T follicular helper cell (primary cell): ENCODE results near the gene C1R.
"Not testable (repeated sequence)": the region's sequence is repeated elsewhere in the genome, so short reads cannot be mapped to it uniquely, and the experiment has no call there.

Source experiments
- DNase-seq: peaks from one replicate; pipeline ENCODE4 v3.0.0-alpha.2; 2020; ENCODE audit warnings: low read depth

Gene C1R

DNA sequence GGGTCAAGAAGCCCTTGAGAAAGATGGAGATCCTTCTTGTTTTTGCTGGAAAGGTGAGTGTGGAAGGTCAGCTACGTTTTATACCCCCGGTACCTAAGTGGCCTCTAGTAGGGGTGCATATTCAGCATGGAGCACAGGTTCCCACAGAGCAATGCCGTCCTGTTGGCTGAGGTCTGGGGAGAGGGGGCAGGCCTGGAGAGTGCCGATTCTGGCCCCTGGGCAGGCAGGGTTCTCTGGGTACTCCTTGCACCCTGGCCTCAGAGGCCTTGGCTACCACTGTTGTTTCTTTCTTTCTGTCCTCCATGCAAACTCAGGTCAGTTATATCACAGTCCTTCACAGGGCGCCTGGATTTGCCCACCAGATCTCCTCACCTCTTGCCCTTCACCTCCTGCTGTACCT, 27.9 kb upstream of the C1R start:
- DNase-seq = no peak

- no peak for DNase-seq
Measured at GRCh38 chr12:7118881-7119280, 26.6 kb upstream of the C1R start.

DNA sequence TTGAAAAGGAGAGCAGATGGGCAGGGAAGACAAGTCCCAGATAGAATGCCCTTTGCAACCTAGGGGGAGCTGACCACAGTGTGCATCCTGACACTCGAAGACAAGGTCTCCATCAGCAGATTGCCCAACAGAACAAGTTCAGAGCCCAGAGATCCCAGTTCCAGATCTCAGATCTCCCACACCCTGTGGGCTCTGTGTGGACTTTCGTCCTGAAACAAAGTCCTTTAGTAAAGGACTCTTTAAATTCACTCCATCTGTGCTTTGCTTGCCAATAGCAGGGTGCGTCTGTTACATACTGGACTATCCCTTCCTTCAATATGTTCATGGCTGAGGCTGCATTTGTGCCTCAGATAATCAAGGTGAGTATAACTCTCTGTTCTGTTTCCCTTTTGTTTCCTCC, 25.4 kb upstream of the C1R start:
- no peak for DNase-seq

DNA sequence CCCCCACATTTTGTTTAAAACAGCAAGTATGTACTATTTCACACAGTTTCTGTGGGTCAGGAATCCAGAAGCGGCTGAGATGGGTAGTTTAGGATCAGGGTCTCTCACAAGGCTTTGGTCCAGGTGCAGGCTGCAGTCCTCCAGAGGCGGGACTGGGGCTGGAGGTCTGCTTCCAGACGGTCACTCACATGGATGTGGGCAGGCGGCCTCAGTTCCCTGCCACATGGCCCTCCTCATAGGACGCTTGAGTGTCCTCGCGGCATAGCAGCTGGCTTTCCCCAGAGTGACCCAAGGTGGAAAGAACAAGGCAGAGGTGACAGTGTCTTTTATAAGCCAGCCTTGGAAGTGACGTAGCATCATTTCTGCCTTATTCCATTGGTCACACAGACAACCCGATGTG, 24.7 kb upstream of the C1R start:
- no peak for DNase-seq

DNA sequence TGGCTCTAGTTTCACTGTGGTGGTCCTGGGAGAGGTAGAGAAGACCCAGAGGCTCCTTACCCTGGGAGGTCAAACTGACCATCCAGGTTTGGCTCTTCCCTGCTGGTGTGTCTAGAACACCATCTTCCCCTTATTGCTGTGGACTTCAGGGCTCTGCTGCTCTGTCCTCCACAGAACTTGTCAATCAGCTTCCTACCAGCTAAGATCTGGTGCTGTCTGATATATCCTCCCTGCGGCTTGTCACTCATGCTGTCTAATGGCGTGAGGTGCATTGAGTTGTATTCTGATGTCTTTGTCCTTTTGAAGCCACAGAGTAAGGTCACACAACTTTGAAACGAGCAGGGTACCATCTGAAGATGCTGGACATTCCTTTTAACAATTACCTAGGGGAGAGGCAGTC, 24.0 kb upstream of the C1R start:
- no peak for DNase-seq

GRCh38 chr12:7114851-7115250, 22.6 kb upstream of the C1R start:
- DNase-seq = no peak

DNA sequence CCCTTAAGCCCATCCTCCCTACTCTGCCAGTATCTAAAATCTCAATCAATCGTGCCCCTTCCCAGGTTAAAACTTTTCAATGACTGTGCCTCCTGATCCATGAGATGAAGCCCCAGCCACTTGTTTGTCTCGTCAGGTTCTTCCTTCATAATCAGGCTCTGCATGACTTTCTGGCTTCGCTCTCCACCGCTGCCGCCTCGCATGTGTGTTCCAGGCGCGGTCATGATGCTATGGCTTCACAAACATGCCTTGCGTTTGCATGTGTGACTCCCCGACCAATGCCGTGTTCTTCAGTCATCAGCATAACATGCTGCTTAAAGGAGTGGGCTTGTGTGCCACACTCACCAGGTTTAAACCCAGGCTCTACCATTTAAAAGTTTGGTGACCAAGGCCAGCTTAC, 21.8 kb upstream of the C1R start:
- no peak for DNase-seq

- no peak for DNase-seq
Measured at GRCh38 chr12:7113389-7113871, 21.2 kb upstream of the C1R start.

- no peak for DNase-seq
Measured at GRCh38 chr12:7112041-7112440, 19.8 kb upstream of the C1R start.

DNA sequence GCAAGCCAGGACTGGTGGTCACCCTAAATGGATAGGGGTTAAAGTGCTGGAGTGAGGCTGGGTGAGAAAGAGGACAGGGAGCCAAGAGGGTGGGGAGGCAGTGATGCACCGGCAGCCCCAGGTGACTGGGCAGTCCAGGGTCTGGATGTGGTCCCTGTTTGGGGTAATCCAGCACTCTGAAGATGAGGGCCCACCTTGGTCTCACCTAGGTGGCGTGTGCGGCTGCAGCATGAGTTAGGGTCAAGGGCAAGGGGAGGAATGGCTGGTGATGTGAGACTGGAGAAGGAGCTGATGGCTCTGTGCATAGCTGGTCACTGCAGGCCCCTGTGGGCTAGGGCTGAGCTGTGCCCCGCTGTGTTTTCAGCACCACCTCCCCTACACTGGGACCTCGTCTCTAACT, 18.4 kb upstream of the C1R start:
- DNase-seq = no peak

DNA sequence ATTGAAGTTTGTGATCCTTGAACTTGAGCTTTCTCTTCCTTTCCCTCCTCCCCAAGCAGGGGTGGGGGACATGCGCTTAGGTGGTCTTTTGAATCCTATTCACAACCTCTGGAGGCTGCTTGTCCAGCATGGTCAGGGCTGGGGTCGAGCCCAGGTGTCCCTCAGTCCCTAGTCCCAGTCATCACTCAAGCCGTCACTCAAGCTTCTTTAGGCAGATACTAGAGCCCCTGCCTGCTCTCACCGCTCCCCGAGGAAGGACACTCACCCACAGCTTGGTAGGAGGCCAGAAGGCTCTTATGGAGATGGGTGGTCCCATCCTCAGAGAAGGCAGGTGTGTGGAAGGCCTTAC, 17.3 kb upstream of the C1R start:
- DNase-seq = no peak

DNA sequence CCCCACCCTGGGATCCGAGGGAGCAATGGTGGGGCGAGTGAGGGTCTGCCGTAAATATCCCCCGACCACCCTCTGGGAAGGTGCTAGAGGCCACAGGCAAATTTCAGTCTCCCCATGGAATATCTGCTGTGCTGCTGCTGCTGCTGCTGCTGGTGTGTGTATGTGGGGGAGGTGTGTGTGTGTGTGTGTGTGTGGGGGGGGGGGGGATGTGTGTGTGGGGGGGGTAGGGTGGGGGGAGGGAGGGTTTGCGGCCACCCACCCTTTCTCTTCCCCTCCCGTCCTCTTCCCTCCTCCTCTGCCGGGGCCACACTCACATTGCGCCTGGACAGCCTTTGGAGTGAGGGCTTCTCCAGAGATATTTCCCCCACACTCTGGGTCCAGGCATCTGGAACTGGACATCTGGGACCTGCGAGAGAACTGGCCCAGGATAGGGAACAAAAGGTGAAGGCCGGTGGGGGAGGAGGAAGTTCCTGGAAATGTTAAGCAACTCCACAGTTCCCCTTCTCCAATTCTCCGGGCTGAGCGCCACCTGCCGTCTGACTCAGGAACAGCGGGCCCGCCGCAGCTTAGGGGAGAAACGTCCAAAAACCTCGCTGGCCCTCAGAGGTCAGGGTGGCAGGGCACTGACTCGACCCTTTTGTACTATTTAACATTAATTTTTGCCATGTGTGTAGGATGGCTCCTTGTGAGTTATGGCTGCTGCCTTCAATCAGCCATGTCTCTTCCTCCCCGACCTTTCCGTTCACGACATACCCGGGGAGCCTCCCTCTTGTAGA, 16.7 kb upstream of the C1R start, which contains the start of gene C1RL:
TSS of gene C1RL (minus strand) at position 419 of the 776 bp plus-strand sequence. CDS start at position 385, 34 bp downstream.
- peak; percentile 65 for DNase-seq

DNA sequence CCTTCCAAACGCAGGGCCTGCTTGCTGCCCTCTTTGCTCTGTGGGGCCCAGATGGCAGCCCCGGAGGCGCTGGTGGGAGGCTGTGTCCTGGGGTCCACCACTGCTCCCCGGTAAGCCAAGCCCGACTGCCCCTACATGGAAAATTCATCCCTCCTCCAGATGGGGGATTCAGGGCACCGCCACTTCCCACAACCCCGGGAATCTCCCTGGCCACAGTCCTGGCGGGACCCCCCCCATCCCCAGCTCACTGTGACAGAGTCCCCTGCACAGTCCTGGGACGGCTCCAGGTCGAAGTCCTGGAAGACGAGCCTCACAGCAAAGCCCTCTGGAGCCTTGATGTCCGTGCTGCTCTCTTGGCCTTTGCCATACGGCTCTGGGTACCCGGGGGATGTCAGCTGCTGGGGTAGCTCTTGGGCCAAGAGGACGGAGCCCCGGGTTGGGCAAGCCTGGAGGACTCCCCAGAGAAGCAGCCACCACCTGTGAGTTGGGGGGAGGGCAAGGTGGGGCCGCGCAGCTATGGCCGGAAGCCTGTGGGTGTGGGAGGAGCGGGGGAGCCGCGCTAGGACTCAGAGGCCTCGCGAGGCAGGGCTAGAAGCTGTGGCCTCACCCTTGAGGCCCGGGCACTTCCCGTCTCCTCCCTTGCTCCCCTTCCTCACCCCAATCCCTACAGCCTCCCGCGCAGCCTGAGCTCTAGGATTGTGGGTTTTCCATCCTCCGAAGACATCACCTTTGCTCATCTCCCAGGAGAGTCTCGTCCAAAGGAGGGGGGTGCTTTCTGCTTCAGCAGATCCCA, 16.0 kb upstream of the C1R start:
- DNase-seq = peak; percentile 54

- no peak for DNase-seq
Measured at GRCh38 chr12:7107636-7108002, 15.4 kb upstream of the C1R start.

DNA sequence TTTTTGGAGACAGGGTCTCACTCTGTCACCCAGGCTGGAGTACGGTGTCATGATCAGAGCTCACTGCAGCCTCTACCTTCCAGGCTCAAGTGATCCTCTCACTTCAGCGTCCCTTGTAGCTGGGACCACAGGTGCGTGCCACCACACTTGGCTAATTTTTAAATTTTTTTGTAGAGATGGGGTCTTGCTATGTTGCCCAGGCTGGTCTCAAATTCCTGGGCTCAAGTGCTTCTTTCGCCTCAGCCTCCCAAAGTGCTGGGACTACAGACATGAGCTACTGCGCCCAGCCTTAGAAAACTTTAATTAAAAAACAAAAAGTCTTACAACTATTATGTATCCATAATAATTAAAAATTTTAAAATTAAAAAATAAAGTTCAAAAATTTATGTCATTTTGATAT, 14.9 kb upstream of the C1R start:
- not testable (repeated sequence) for DNase-seq

DNA sequence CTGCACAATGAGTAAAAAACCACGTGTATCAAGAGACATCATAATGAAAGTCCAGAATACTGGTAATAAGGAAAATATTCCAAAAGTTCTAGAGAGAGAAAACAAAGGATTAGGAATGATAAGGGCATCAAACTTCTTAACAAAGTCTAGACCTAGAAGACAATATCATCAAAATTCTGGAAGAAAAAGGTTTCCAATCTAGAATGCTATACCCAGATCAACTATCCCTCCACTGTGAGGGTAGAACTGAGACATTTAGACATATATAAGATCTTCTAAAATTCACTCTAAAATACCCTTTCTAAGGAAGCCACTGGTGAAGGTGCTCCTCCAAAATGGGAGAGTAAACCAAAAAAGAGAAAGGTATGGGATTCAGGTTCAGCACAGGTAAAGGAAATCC, 13.8 kb upstream of the C1R start:
- no peak for DNase-seq

- DNase-seq = no peak
Measured at GRCh38 chr12:7103837-7104584, 11.8 kb upstream of the C1R start.

- no peak for DNase-seq
Measured at GRCh38 chr12:7102582-7102981, 10.3 kb upstream of the C1R start.

- DNase-seq = no peak
Measured at GRCh38 chr12:7101694-7102131, 9.5 kb upstream of the C1R start.

- DNase-seq = no peak
Measured at GRCh38 chr12:7101047-7101693, 8.9 kb upstream of the C1R start.

GRCh38 chr12:7100239-7100638, 8.0 kb upstream of the C1R start:
- no peak for DNase-seq
